Measurements from ENCODE around the gene RIBC2.
"Not testable (repeated sequence)": the region's sequence is repeated elsewhere in the genome, so short reads cannot be mapped to it uniquely, and the experiment has no call there.

RIBC2 gene

DNA sequence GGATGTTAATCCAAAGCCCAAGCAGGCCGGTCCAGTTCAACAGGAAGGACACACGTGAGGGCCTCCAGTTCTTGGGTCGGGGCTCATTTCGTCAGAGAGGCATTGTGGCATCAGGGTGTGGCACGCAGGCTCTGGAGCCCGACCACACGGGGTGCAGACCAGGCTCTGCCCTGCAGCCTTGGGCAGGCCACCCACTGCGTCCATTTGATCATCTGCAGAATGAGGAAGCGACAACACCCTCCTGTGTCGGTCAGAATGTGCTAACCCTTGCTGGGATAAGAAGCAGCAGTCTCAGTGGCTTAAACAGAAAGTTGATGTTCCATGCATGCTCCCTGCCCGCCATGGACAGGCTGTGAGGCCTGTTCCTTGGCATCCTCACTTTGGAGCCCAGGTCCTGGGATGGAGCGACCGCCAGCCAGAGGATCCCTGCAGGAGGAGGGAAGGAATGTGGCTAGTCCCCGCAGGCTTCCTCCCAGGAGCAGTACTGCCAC lies 10.8 kb downstream of the RIBC2 start:
- DNase-seq (ENCODE audit: low read depth, low spot score), result no peak

DNA sequence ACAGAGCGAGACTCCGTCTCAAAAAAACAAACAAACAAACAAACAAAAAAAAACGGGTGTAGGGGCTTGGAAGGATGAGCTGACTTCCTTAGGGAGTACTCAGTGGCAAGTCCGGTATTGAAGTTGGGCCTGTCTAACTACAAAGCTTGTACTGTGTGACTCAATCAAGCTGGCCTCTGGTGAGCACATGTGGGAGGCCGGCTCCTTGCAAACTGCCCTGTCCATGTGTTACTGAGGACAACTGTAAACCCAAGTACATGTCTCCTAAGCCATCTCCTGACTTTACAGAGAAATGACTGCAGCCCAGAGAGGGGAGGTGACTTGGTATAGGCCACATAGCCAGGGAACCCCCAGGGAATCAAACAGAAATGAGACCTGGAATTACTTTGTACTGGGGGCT lies 11.6 kb downstream of the RIBC2 start:
- no peak for DNase-seq (ENCODE audit: low read depth, low spot score)

DNA sequence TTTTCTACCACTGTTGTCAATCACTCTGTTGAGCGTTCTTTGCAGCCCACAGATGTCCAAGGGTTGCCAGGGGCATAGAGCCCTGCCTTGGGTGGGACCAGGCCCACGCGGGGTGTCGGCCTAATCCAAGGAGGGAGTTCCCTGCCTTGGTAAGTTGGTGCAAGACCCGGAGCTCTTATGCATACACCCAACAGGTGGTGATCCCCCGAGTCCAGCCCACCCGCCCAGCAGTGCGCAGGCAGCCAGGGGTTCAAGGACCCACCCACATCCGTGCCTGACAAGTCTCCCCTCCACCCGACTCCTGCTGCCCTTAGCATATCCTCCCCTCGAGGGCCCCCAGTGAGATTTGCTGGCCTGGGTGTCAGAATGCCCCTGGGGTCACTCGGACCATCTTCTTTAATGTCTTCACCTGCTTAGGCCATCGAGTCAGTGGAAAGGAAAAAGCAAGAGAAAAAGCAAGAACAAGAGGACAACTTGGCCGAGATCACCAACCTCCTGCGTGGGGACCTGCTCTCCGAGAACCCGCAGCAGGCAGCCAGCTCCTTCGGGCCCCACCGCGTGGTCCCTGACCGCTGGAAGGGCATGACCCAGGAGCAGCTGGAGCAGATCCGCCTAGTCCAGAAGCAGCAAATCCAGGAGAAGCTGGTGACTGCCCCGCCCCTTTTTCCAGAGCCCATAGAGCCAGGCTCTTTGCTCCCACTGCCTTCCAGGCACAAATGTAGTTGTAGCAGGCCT lies 12.2 kb downstream of the RIBC2 start:
- no peak for DNase-seq (ENCODE audit: low read depth, low spot score)

DNA sequence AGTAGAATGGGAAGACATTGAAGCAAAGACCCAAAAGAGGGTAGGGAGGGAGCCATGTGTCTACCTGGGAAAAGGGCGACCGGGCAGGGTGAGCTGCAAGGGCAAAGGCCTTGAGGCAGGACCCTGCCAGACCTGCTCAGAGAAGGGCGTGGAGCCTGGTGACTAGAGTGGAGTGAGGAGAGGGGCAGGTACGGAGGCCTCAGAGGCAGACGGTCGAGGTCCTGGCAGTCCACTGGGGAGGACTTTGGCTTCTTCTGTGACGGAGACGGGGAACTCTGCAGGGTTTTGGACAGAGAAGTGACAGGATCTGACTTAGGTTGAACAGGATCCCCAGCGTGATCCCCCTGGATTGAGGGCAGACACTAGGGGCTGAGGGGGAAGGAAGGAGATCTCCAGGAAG lies 12.9 kb downstream of the RIBC2 start:
- DNase-seq (ENCODE audit: low read depth, low spot score), result no peak

DNA sequence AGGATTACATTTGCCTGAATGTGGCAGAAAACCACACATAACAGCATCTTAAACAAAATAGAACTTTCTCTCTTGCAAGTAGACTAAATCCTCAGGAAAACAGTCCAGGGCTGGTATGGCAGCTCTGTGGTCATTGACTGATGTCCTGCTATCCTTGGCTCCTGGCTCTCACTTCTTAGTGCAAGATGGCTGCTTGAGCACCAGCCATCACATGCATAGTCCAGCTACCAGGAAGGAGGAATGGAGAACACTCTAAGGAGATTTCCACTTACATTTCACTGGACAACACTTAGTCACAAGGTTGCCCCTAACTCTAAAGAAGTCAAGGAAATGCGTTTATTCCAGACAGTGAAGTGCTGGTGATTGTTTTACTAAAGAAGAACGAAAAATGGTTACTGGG lies 13.6 kb downstream of the RIBC2 start:
- DNase-seq (ENCODE audit: low read depth, low spot score), result no peak

- DNase-seq (ENCODE audit: low read depth, low spot score), result no peak
These were observed 15.2 kb downstream of the RIBC2 start for GRCh38 chr22:45428391-45429385.

GRCh38 chr22:45429424-45429823 lies 15.9 kb downstream of the RIBC2 start:
- no peak for DNase-seq (ENCODE audit: low read depth, low spot score)

GRCh38 chr22:45429981-45430775 lies 16.7 kb downstream of the RIBC2 start:
- DNase-seq (ENCODE audit: low read depth, low spot score), result no peak

DNA sequence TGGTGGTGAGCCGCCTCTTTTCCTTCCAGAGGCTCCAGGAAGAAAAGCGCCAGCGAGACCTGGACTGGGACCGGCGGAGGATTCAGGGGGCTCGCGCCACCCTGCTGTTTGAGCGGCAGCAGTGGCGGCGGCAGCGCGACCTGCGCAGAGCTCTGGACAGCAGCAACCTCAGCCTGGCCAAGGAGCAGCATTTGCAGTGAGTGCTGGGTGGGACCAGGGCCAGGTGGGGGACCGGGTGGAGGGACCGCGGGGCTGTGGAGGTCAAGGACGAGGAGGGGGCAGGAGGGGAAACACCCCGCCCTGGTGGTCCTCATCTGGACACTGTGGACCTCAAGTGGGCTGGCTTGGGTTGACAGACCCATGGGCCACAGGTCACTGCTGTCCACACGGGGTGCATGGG lies 17.4 kb downstream of the RIBC2 start:
- DNase-seq (ENCODE audit: low read depth, low spot score), result no peak

GRCh38 chr22:45434981-45435380 lies 21.5 kb downstream of the RIBC2 start:
- no peak for DNase-seq (ENCODE audit: low read depth, low spot score)

- DNase-seq (ENCODE audit: low read depth, low spot score), result peak; percentile 62
These were observed 22.1 kb downstream of the RIBC2 start for GRCh38 chr22:45435544-45436139.

DNA sequence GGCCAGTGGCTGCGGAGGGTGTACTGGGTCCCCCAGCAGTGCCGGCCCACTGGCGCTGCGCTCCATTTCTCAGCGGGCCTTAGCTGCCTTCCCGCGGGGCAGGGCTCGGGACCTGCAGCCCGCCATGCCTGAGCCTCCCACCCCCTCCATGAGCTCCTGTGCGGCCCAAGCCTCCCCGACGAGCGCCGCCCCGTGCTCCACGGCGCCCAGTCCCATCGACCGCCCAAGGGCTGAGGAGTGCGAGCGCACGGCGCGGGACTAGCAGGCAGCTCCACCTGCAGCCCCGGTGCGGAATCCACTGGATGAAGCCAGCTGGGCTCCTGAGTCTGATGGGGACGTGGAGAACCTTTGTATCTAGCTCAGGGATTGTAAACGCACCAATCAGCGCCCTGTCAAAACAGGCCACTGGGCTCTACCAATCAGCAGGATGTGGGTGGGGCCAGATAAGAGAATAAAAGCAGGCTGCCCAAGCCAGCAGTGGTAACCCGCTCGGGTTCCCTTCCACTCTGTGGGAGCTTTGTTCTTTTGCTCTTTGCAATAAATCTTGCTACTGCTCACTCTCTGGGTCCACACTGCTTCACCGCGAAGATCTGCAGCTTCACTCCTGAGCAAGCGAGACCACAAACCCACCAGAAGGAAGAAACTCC lies 23.5 kb downstream of the RIBC2 start:
- not testable (repeated sequence) for DNase-seq (ENCODE audit: low read depth, low spot score)

DNA sequence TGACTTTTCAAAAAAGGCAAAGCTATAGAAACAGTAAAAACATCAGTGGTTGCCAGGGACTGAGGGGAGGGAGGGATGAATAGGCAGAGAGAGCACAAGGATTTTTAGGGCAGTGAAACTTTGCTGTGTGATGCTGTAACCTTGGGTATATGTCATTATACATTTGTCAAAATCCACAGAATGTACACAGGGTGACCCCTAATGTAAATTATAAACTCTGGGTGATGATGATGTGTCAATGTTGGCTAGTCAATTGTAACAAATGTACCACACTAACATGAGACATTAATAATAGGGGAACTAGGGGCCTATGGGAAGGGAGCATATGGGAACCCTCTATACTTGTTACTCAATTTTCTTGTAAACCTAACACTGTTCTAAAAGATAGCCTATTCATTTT lies 24.8 kb downstream of the RIBC2 start:
- DNase-seq (ENCODE audit: low read depth, low spot score), result no peak

DNA sequence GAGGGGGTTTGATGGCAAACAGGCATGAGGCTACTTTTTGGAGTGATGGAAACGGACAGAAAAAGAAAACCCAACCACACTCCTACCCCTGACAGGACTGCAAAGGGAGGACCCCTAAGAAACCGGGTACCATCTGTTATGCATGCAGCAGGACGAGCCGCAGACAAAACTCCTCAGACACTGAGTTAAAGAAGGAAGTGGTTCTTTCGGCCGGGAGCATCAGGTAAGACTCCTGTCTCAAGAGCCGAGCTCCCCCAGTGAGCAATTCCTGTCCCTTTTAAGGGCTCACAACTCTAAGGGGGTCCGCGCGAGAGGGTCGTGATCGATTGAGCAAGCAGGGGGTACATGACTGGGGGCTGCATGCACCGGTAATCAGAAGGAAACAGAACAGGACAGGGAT lies 27.2 kb downstream of the RIBC2 start:
- not testable (repeated sequence) for DNase-seq (ENCODE audit: low read depth, low spot score)

- no peak for DNase-seq (ENCODE audit: low read depth, low spot score)
These were observed 27.6 kb downstream of the RIBC2 start for GRCh38 chr22:45441138-45441537.

DNA sequence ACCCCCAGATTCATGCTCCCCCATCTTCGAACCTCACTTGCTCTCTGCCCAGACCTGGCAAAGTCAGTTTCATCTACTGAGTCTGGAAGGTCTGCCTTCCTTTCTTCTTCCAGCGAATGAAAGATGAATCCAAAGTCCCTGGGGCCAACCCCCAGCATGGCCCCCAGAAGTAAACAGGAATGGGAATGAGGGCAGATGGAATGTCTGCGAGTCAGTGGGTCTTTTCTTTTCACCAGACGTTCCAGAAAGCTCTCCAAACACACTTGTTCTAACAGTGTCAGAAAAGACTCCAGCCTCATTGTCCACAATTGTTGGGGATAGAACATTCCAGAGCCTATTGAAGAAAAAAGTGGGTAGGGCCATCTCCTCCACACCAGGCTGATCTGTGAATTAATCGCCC lies 28.6 kb downstream of the RIBC2 start:
- DNase-seq (ENCODE audit: low read depth, low spot score), result no peak

DNA sequence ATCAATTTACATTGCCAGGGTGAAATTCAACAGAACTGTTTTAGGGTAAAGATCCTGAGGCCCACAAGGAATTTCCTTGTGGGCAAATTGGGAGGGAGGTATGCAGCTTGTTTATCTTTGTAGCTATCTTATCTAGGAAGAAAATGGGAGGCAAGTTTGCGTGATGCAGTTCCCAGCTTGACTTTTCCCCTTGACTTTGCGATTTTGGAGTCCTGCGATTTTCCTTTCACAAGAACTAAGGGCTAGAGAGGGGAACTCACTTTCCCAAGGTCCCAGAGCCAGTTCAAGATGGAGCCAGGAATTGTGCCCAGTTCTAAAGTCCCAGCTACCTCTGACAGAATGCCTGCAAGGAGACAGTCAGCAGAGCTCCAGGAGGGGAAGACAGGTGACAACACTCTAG lies 30.7 kb downstream of the RIBC2 start:
- DNase-seq (ENCODE audit: low read depth, low spot score), result no peak

DNA sequence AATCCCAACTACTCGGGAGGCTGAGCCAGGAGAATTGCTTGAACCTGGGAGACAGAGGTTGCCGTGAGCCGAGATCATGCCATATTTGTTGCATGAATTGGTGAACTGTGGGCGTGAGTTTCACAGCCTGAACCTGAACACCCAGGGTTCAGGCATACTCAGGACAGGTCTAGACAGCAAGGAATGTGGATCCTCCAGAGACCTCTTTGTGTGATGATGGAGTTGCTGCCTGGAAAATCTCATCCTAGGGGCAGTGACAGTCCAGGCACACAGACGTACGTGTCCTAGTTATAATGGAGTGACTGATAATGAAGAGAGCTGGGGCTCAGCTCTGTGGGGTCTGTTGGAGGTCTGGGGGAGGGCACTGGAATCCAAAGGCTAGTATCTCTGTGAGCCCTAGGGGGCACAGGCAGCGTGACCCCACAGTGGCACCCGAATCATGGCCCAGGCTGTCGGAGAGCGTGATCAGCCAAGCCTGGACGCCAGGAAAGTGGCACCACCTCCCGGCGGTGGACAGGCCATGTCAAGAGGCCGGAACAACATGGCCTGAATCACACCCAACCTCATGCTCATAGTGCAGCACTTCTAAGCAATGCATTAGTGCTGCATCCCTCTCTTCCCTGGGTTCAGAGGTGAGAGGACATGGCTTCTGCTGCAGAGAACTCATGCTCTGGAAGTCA lies 31.7 kb downstream of the RIBC2 start:
- no peak for DNase-seq (ENCODE audit: low read depth, low spot score)

GRCh38 chr22:45446216-45446615 lies 32.7 kb downstream of the RIBC2 start:
- no peak for DNase-seq (ENCODE audit: low read depth, low spot score)

DNA sequence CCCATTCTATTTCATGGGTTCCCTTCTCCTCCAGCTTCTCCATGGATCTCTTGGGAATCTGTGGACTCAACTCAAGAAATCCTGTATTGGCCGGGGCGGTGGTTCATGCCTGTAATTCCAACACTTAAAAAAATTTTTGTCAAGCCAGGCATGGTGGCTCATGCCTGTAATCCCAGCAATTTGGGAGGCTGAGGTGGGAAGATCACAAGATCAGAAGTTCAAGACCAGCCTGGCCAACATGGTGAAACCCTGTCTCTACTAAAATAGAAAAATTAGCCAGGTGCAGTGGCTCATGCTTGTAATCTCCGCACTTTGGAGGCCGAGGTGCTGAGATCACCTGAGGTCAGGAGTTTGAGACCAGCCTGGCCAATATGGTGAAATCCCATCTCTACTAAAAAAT lies 34.1 kb downstream of the RIBC2 start:
- not testable (repeated sequence) for DNase-seq (ENCODE audit: low read depth, low spot score)

Data from activated naive CD8-positive, alpha-beta T cell treated with anti-CD3 and anti-CD28 coated beads, Interleukin-2, amount 50 U/mL, for 16 hours (primary cell).